Left lung (tissue), 10 donors: Measurements from ENCODE around the gene SP6. TPM values are rescaled to one million over a fixed set of nuclear protein-coding genes. Genes with fewer than 3 reads are reported as not detected.

Source experiments
- ATAC-seq: fragments of 200-7000 bp; cut with Tn5 transposase; one replicate; pipeline ENCODE4 v1.9.1; 2020; ENCODE audit warnings: moderate library complexity
- DNase-seq, 4 donors: peaks; one replicate each; pipeline ENCODE4 v3.0.0-alpha.2; 2013 to 2020
- H3K27ac ChIP-seq, 2 donors: fragments of 200-600 bp; sonication (generic) in 1 of 2; one replicate each; pipeline versions ENCODE4 v1.5.0 to v1.8.0; 2020 to 2021
- H3K27me3 ChIP-seq, 2 donors: fragments of 200-600 bp; sonication (generic) in 1 of 2; one replicate each; pipeline versions ENCODE4 v1.5.0 to v1.8.0; 2020 to 2021
- H3K36me3 ChIP-seq, 2 donors: fragments of 200-600 bp; sonication (generic) in 1 of 2; one replicate each; pipeline versions ENCODE4 v1.5.0 to v1.8.0; 2020 to 2021
- H3K4me1 ChIP-seq, 2 donors: fragments of 200-600 bp; one replicate each; pipeline ENCODE4 v1.8.0; 2021
- H3K4me3 ChIP-seq, 2 donors: fragments of 200-600 bp; sonication (generic) in 1 of 2; one replicate each; pipeline versions ENCODE4 v1.5.0 to v1.8.0; 2020 to 2021; ENCODE audit warnings: mild to moderate bottlenecking in 1 of 2
- H3K9me3 ChIP-seq, 2 donors: fragments of 200-600 bp; sonication (generic) in 1 of 2; one replicate each; pipeline versions ENCODE4 v1.5.0 to v1.8.0; 2020 to 2021
- CTCF ChIP-seq, 2 donors: fragments of 200-600 bp; sonication (generic) in 1 of 2; IDR thresholded peaks; one replicate each; pipeline versions ENCODE4 v1.5.0 to v1.8.0; 2021; ENCODE audit warnings: antibody characterized with exemption in 2 of 2
- intact Hi-C, 2 donors: fragments of 100-400 bp; cut with DNase I; formaldehyde crosslinking; loops; one replicate each; pipeline versions ENCODE4 v1.11.2 to v1.14.2; 2022
- polyA plus RNA-seq, 6 donors: library from polyadenylated mRNA; unstranded; fragments of 120-200 nt; gene quantifications; one replicate each; pipeline ENCODE4 v1.2.1, GENCODE V29; 2013; ENCODE audit not compliant: insufficient read length in 6 of 6
- total RNA-seq, 2 donors: library from RNA; stranded (reverse); fragmentation: NEBNext Ultra II Directional; extraction: Animal tissue kit (Norgen Biotek cat#: 25700); gene quantifications; one replicate each; pipeline ENCODE4 v1.2.1, GENCODE V29; 2021
- donor health status: DM: no; HTN: yes; CAD: no.
- donor health status: DM: no; HTN: no; CAD: no.

Gene SP6
- total and polyA plus RNA-seq, 8 donors: 0.79 to 6.7 (median 4.5) TPM

DNA sequence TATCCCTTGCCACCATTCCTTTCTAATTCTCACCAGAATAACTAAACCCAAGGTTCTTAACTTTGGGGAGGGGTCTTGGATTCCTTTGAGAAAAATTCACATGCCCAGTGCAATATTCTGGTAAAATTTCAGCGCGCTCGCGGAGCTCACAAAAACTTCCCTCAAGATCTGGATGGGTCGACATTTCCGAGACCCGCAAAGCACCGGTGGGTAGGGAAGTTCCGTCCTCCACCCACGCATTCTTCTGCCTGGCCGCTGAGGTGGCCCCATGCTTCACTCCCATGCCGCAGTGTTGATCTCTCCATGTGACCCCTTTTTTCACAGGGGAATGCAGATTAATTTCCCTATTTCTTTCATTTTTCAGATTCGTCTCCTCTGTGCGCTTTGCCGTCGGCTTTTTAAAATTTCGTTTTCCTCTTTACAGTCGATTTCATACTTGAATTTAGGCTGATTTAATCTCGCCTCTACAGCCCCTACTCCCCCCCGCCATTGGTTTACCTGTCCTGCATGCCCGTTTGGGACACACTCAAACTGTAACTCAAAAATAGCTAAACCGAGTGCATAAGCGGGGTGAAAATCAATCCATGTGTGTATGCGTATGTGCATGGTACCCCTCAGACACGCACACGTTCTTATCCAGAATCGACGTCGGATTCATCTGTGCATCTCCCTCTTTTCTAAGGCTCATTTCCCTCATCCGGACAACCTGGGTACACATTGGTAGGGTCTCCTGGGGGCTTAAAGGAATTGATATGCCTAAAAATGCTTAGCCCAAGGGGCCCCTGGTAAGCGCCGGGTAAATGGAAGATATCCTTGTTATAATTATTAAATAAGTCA lies 1.4 kb upstream of the SP6 start:
- Histone ChIP-seq H3K27ac (no peak overlapping the region), H3K4me1 (peaks cover 0 to 16% of the 10 kb centered on the region in 2 donors), H3K4me3 (no peak overlapping the region), H3K9me3 (no peaks in the 10 kb centered on the region), H3K27me3 (peaks cover 41 to 100% of the 10 kb centered on the region in 2 donors), H3K36me3 (no peaks in the 10 kb centered on the region)
- DNase-seq: no peak
- ATAC-seq: no peak
- TF ChIP-seq CTCF (IDR thresholded peaks at IDR 0.05): no peak
- intact Hi-C loops: no loop called here

- no peaks in the 10 kb centered on the region for H3K9me3 ChIP-seq
- DNase-seq (no peak), ATAC-seq (no peak)
- intact Hi-C loops: no loop called here
- H3K27me3 ChIP-seq: peaks cover 46 to 100% of the 10 kb centered on the region in 2 donors
- H3K36me3 ChIP-seq: no peaks in the 10 kb centered on the region
- no peak for TF ChIP-seq CTCF (IDR thresholded peaks at IDR 0.05)
- peak overlapping the region in 1 of 2 donors; percentile 35 for H3K4me3 ChIP-seq
- H3K4me1 ChIP-seq: peaks cover 0 to 22% of the 10 kb centered on the region in 2 donors
- no peak overlapping the region for H3K27ac ChIP-seq
These were observed 775 bp upstream of the SP6 start for GRCh38 chr17:47851764-47852112.

- intact Hi-C loops: no loop called here
- DNase-seq (no peak), ATAC-seq (peak; percentile 8)
- peaks cover 51 to 100% of the 10 kb centered on the region in 2 donors for H3K27me3 ChIP-seq
- H3K4me1 ChIP-seq: peaks cover 0 to 26% of the 10 kb centered on the region in 2 donors
- H3K4me3 ChIP-seq: peak overlapping the region; percentile 24 to 35
- no peak for TF ChIP-seq CTCF (IDR thresholded peaks at IDR 0.05)
- H3K9me3 ChIP-seq: no peaks in the 10 kb centered on the region
- H3K27ac ChIP-seq: peak overlapping the region in 1 of 2 donors; percentile 55
- H3K36me3 ChIP-seq: no peaks in the 10 kb centered on the region
These were observed 631 bp downstream of the SP6 start for GRCh38 chr17:47850373-47850691.

GRCh38 chr17:47848198-47848513 lies 2.8 kb downstream of the SP6 start:
- H3K36me3 ChIP-seq: no peaks in the 10 kb centered on the region
- H3K9me3 ChIP-seq: no peaks in the 10 kb centered on the region
- no peak for TF ChIP-seq CTCF (IDR thresholded peaks at IDR 0.05)
- no peak for DNase-seq
- no peak overlapping the region for H3K27ac ChIP-seq
- no peak overlapping the region for H3K4me3 ChIP-seq
- H3K4me1 ChIP-seq: peaks cover 0 to 43% of the 10 kb centered on the region in 2 donors
- no peak for ATAC-seq
- H3K27me3 ChIP-seq: peaks cover 42 to 90% of the 10 kb centered on the region in 2 donors
- intact Hi-C loops: no loop called here

DNA sequence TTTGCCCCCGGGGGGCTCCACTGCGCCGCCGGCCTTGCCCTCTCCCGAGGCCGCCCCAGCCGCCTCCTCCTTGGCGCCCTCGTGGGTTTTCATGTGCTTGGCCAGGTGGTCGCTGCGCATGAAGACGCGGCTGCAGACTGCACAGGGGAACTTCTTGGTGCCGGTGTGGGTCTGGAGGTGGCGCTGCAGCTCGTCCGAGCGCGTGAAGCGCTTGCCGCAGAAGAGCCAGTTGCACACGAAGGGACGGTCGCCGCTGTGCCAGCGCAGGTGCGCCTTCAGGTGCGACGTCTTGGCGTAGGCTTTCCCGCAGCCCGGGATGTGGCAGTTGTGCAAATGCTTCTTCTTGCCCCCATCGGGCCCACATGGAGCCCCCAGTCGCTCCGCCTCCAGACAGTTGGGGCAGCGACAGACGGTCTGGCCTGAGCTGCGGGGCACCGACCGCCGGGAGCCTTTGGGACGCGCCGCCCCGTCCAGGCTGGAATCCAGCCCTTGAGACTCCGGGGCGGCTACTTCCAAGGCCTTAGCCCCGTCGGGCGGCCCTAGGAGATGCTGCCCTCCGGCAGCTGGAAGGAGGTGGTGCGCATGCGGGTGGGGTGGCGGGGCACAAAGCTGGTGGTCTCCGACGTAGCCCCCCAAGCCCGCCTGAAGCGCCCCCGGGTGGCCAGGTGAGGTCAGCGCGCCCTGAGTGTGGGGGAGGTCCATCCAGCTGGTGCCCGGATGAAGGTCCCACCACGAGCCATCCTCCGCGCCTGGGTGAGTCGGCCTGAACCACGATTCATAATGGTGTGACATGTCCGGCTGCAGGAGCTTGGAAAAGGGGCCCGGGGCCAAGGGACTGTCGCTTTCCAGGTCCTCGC lies 3.4 kb downstream of the SP6 start:
- Histone ChIP-seq H3K27ac (no peak overlapping the region), H3K27me3 (peaks cover 36 to 84% of the 10 kb centered on the region in 2 donors), H3K4me3 (no peak overlapping the region), H3K9me3 (no peaks in the 10 kb centered on the region), H3K4me1 (peaks cover 0 to 48% of the 10 kb centered on the region in 2 donors), H3K36me3 (no peaks in the 10 kb centered on the region)
- ATAC-seq (no peak), DNase-seq (peak in 1 of 4 donors; percentile 73)
- intact Hi-C loops: no loop called here
- peak in 1 of 2 donors; percentile 3 for TF ChIP-seq CTCF (IDR thresholded peaks at IDR 0.05)
